ENCODE results near the gene RNF215.

The RNF215 gene

DNA sequence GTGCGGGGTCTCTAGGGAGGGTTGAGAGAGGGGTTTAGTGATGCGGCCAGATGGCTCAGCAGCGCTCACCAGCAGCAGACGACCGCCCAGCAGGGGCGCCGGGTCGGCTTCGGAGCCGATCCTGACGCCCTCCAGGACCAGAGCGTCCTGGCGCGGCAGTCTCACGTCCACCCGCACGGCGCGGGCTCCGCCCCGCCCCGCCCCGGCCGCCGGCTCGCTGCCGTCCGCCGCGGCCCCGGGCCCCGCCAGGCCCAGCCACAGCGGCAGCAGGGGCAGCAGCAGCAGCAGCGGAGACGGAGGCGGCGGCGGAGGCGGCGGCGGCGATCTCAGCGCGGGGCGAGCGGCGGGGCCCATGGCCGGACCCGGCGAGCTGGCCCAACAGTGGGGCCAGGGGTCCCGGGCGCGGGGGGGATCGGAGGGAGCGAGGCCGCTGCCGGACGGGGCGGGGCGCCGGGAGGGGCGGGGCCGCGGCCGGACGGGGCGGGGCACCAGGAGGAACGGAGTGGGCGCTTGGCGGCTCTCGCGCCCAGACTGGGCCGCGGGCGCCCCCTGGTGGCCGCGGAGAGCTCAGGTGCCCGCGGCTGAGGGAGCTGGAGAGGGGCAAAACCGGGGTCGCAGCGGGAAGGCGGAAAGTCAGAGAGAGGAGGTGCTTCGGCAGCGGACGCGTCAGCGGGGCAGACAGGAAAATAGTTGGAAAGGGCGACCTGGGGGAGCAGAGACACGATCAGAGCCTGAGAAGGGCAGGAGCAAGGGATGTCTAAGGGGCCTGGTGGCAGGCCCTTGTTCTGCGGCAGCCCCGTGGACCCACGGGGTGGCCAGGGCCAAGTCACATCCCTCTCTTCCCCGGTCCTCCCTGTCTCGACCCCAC lies at the start of gene RNF215:
TSS of gene RNF215 (minus strand) at position 452 of the 868 bp plus-strand sequence. CDS start at position 354, 98 bp downstream.
- peak; percentile 98 for DNase-seq (ENCODE audit: low spot score)
- TF ChIP-seq, protein P1, sequence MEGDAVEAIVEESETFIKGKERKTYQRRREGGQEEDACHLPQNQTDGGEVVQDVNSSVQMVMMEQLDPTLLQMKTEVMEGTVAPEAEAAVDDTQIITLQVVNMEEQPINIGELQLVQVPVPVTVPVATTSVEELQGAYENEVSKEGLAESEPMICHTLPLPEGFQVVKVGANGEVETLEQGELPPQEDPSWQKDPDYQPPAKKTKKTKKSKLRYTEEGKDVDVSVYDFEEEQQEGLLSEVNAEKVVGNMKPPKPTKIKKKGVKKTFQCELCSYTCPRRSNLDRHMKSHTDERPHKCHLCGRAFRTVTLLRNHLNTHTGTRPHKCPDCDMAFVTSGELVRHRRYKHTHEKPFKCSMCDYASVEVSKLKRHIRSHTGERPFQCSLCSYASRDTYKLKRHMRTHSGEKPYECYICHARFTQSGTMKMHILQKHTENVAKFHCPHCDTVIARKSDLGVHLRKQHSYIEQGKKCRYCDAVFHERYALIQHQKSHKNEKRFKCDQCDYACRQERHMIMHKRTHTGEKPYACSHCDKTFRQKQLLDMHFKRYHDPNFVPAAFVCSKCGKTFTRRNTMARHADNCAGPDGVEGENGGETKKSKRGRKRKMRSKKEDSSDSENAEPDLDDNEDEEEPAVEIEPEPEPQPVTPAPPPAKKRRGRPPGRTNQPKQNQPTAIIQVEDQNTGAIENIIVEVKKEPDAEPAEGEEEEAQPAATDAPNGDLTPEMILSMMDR (IDR thresholded peaks at IDR 0.05; ENCODE audit: extremely low read depth, missing control alignments), result peak; percentile 76

DNA sequence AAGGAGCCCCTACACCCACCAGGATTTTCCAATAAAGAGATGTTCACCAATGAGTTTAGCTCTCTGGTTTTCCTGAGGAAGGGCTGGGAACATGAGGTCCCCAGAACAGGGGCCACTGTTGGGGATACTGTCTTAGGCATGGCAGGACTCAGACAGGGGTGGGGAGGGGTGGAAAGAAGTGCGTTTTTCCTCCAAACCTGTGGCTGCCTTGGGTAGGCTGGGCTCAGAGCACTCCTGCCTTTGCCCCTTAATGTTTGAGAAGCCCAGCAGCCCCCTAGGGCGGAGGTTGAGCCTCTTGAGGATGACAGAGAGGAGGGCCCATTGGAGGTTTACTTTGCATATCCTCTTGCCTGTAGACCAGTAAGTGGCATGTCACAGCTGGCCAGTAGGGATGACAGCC lies 49.0 kb upstream of the RNF215 start:
- DNase-seq (ENCODE audit: low spot score), result no peak
- TF ChIP-seq, protein P1 (IDR thresholded peaks at IDR 0.05; ENCODE audit: extremely low read depth, missing control alignments), result no peak

DNA sequence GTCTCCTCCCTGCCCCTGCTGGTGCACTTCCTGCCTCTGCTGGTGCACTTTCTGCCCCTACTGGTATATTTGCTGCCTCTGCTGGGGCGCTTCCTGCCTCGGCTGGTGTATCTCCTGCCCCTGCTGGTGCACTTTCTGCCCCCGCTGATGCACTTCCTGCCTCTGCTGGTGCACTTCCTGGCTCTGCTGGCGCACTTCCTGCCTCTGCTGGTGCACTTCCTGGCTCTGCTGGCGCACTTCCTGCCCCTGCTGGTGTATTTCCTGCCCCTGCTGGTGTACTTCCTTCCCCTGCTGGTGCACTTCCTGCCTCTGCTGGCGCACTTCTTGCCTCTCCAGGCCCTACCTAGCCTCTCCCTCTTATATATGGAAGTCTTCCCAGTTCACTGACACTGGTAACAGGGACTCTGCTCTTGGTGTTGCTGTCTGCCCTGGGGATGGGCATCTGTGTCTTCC lies 48.5 kb upstream of the RNF215 start:
- TF ChIP-seq, protein P1 (IDR thresholded peaks at IDR 0.05; ENCODE audit: extremely low read depth, missing control alignments), result no peak

DNA sequence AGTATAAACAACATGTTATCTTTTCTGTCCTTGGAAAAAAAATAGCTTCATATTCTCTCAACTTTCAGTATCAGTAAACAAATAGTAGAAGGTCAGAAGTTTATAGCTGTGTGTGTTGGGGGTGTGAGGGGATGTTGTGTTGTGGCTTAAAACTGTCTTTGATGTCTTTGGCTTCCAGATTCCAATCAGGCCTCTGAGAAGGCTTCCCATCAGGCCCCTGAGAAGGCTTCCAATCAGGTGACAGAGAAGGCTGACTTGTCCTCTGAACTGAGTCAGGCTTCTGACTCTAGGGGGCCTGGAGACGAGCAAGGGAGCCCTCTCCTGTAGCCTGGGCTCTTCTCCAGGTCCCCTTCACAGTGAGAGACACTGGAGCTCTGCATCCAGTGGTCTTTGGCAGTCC lies 47.6 kb upstream of the RNF215 start:
- TF ChIP-seq, protein P1 (IDR thresholded peaks at IDR 0.05; ENCODE audit: extremely low read depth, missing control alignments), result no peak
- DNase-seq (ENCODE audit: low spot score), result no peak

More for the DNA sequence above, 48.5 kb upstream of the RNF215 start:
- DNase-seq (ENCODE audit: low spot score), result peak; percentile 26

DNA sequence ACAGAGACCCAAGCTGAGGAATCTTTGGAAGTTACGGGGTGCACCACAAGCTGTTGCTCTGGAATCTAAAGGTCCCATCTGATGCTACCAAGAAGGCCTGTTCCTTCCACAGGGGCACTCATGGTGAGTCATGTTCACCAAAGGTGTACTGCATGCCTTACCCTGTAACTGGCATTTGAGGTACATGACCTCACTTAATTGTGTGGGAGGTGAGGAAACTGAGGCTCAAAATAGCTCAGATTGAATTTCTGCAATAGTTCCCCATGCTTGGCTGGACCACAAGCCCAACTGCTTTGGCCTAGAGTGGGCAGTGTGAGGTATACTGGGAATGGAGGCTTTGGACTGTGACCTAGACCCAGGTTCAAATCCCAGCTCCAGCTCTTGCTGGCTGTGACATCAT lies 46.6 kb upstream of the RNF215 start:
- no peak for DNase-seq (ENCODE audit: low spot score)
- TF ChIP-seq, protein P1 (IDR thresholded peaks at IDR 0.05; ENCODE audit: extremely low read depth, missing control alignments), result no peak

DNA sequence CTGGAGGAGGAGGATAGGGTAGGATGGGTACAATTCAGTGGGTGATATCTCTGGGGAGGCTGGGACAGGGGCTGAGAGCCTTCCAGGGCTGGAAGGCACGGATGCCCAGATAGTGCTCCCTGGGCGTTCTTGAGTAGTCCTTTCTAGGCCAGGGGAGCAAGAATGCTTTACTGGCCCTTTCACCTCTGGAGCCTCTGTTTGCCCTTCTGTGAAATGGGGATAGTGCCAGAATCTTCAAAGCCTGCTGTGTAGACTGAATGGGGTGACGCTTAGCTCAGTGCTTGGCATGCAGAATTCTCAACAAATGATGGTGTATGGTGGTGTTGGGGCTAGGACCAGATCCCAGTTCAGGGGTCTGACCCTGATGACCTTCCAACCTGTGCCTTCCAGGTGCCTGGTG lies 46.0 kb upstream of the RNF215 start:
- TF ChIP-seq, protein P1 (IDR thresholded peaks at IDR 0.05; ENCODE audit: extremely low read depth, missing control alignments), result no peak
- no peak for DNase-seq (ENCODE audit: low spot score)

DNA sequence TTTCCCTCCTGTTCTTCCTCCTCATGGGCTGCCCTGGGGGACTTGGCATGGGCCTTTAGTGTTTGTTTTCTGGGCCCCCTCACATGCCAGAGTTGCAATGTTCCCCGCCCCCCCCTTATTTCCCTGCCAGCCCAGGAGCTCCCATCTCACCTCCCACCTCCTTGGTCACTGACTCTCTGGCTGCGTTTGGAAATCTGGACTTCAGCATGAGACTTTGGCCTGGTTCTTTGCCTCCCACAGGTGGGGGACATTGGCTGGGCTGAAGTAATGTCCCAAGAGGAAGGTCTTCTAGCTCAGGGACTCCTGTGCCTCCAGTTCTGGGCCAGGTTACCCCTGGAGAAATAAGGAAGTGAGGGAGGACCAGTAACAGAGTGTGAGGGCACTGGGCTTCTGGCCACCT lies 45.3 kb upstream of the RNF215 start:
- TF ChIP-seq, protein P1 (IDR thresholded peaks at IDR 0.05; ENCODE audit: extremely low read depth, missing control alignments), result no peak
- no peak for DNase-seq (ENCODE audit: low spot score)
